SK-N-SH treated with all-trans-retinoic acid at 6 μM for 48 hours (cell line): ENCODE results near the gene PLPP7.

Experiments used
- ATAC-seq: fragments of 200-7000 bp; cut with Tn5 transposase; 3 replicates; pipeline ENCODE4 v1.9.1; 2020; ENCODE audit warnings: mild to moderate bottlenecking, moderate library complexity
- ARNTL ChIP-seq: fragments of 450-650 bp; formaldehyde crosslinking; IDR thresholded peaks from 2 replicates; pipeline ENCODE4 v1.5.0; 2020; ENCODE audit warnings: low read depth, mild to moderate bottlenecking, moderate library complexity, borderline replicate concordance
- CSDC2 ChIP-seq: fragments of 250-450 bp; sonication (Bioruptor Pico); IDR thresholded peaks from 2 replicates; pipeline ENCODE4 v1.5.0; 2020; ENCODE audit warnings: mild to moderate bottlenecking, moderate library complexity
- ESRRG ChIP-seq: fragments of 250-450 bp; sonication (Bioruptor Pico); IDR thresholded peaks from 2 replicates; pipeline ENCODE4 v1.6.1; 2021; ENCODE audit warnings: mild to moderate bottlenecking
- GLIS3 ChIP-seq: fragments of 250-450 bp; sonication (Bioruptor Pico); IDR thresholded peaks from 2 replicates; pipeline ENCODE4 v1.5.0; 2020; ENCODE audit warnings: mild to moderate bottlenecking, moderate library complexity
- ISL1 ChIP-seq: fragments of 250-450 bp; sonication (Bioruptor Pico); IDR thresholded peaks from 2 replicates; pipeline ENCODE4 v2.1.2; 2022; ENCODE audit warnings: mild to moderate bottlenecking, moderate library complexity
- OSR1 ChIP-seq: fragments of 250-450 bp; sonication (Bioruptor Pico); IDR thresholded peaks from 2 replicates; pipeline ENCODE4 v1.8.0; 2022; ENCODE audit warnings: moderate library complexity, mild to moderate bottlenecking, inconsistent platforms
- PPARA ChIP-seq: fragments of 250-450 bp; sonication (Bioruptor Pico); IDR thresholded peaks from 2 replicates; pipeline ENCODE4 v1.5.0; 2020; ENCODE audit warnings: mild to moderate bottlenecking, borderline replicate concordance
- RARB ChIP-seq: fragments of 250-450 bp; sonication (Bioruptor Pico); IDR thresholded peaks from 2 replicates; pipeline ENCODE4 v1.8.0; 2021; ENCODE audit warnings: mild to moderate bottlenecking, moderate library complexity
- SNAI2 ChIP-seq: fragments of 250-450 bp; sonication (Bioruptor Pico); IDR thresholded peaks from 2 replicates; pipeline ENCODE4 v1.5.0; 2020; ENCODE audit warnings: mild to moderate bottlenecking, moderate library complexity
- TCF4 ChIP-seq: fragments of 250-450 bp; sonication (Bioruptor Pico); IDR thresholded peaks from 2 replicates; pipeline ENCODE4 v1.8.0; 2021; ENCODE audit warnings: mild to moderate bottlenecking, moderate library complexity, borderline replicate concordance
- TOX ChIP-seq: fragments of 250-450 bp; sonication (Bioruptor Pico); IDR thresholded peaks from 2 replicates; pipeline ENCODE4 v1.8.0; 2021; ENCODE audit warnings: mild to moderate bottlenecking, moderate library complexity, borderline replicate concordance
- ZC3H10 ChIP-seq: fragments of 250-450 bp; sonication (Bioruptor Pico); IDR thresholded peaks from 2 replicates; pipeline ENCODE4 v1.5.1; 2021; ENCODE audit warnings: mild to moderate bottlenecking, moderate library complexity
- ZFP3 ChIP-seq: fragments of 250-450 bp; sonication (Bioruptor Pico); IDR thresholded peaks from 2 replicates; pipeline ENCODE4 v1.5.0; 2020; ENCODE audit warnings: mild to moderate bottlenecking, moderate library complexity
- ZFP30 ChIP-seq: fragments of 450-650 bp; formaldehyde crosslinking; IDR thresholded peaks from 2 replicates; pipeline ENCODE4 v1.5.0; 2022; ENCODE audit warnings: mild to moderate bottlenecking, moderate library complexity
- ZNF565 ChIP-seq: fragments of 450-650 bp; formaldehyde crosslinking; conservative IDR thresholded peaks from 2 replicates; pipeline ENCODE4 v1.5.0; 2020; ENCODE audit warnings: low read depth, mild to moderate bottlenecking, moderate library complexity
- ZNF70 ChIP-seq: fragments of 450-650 bp; formaldehyde crosslinking; IDR thresholded peaks from 2 replicates; pipeline ENCODE4 v1.5.0; 2020; ENCODE audit warnings: mild to moderate bottlenecking, moderate library complexity
- ZNF8 ChIP-seq: fragments of 450-650 bp; formaldehyde crosslinking; IDR thresholded peaks from 2 replicates; pipeline ENCODE4 v1.5.0; 2020; ENCODE audit warnings: mild to moderate bottlenecking, moderate library complexity
- TF ChIP-seq, protein P1 (sequence below): fragments of 250-450 bp; sonication (Bioruptor Pico); IDR thresholded peaks from 2 replicates; pipeline ENCODE4 v1.8.0; 2021; ENCODE audit warnings: low read depth, mild to moderate bottlenecking, moderate library complexity, borderline replicate concordance
- TF ChIP-seq, protein P2 (sequence below): fragments of 250-450 bp; sonication (Bioruptor Pico); IDR thresholded peaks from 2 replicates; pipeline ENCODE4 v1.5.1; 2021; ENCODE audit warnings: mild to moderate bottlenecking, moderate library complexity
- TF ChIP-seq, protein P3 (sequence below): fragments of 250-450 bp; sonication (Bioruptor Pico); IDR thresholded peaks from 2 replicates; pipeline ENCODE4 v1.5.0; 2020; ENCODE audit warnings: mild to moderate bottlenecking, moderate library complexity

PLPP7 gene

DNA sequence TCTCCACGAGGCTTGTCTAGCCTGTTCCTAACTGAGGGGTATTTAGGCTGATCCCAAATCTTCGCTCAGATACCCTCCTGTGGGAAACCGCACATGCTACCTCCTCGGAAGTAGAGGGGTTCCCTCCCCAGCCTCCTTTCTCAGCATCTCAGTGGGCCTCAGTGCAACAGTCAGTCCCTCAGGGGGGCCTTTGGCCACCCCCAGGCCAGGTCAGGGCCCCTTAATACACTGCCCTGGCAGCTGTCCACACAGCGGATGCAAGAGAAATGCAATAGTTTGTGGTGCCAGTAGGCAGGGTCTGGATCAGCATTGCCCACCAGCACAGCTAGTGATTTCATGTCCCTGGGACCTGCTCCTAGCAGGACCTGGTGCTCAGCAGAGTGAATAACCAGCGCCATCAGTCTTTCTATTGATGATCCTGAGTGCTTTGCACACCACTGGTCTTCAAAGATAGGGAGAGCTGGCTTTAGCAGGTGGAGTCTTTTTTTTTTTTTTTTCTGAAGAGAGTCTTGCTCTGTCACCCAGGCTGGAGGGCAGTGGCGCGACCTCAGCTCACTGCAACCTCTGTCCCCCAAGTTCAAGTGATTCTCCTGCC, 7.5 kb downstream of the PLPP7 start (continued):
- no peak for TF ChIP-seq PPARA
- no peak for TF ChIP-seq TCF4 (CRISPR knock-in tag)
- TF ChIP-seq OSR1 (CRISPR knock-in tag) = no peak
- TF ChIP-seq, protein P1, sequence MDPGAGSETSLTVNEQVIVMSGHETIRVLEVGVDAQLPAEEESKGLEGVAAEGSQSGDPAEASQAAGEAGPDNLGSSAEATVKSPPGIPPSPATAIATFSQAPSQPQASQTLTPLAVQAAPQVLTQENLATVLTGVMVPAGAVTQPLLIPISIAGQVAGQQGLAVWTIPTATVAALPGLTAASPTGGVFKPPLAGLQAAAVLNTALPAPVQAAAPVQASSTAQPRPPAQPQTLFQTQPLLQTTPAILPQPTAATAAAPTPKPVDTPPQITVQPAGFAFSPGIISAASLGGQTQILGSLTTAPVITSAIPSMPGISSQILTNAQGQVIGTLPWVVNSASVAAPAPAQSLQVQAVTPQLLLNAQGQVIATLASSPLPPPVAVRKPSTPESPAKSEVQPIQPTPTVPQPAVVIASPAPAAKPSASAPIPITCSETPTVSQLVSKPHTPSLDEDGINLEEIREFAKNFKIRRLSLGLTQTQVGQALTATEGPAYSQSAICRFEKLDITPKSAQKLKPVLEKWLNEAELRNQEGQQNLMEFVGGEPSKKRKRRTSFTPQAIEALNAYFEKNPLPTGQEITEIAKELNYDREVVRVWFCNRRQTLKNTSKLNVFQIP (CRISPR knock-in tag) = no peak
- TF ChIP-seq, all 23 proteins: peak for 0

DNA sequence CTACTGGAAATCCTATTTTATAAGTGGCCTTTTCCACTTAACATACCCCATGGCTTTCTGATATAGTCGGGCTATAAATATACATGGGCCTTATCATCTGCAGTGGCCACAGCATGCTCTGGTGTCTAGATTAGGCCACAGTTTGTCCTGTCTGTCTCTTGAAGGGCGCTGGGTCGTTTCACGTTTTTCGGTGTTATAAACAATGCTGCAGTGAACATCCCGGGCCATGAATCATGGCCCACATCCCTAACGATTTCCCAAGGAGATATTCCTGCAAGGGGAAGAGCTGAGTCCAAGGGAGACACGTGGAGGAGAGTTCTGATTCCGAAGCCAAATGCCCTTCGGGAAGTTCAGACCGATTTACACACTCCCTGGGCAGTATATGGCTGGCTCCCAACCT, 8.4 kb downstream of the PLPP7 start:
- no peak for TF ChIP-seq ZFP3
- no peak for TF ChIP-seq ZNF70 (CRISPR knock-in tag)
- TF ChIP-seq, protein P2, sequence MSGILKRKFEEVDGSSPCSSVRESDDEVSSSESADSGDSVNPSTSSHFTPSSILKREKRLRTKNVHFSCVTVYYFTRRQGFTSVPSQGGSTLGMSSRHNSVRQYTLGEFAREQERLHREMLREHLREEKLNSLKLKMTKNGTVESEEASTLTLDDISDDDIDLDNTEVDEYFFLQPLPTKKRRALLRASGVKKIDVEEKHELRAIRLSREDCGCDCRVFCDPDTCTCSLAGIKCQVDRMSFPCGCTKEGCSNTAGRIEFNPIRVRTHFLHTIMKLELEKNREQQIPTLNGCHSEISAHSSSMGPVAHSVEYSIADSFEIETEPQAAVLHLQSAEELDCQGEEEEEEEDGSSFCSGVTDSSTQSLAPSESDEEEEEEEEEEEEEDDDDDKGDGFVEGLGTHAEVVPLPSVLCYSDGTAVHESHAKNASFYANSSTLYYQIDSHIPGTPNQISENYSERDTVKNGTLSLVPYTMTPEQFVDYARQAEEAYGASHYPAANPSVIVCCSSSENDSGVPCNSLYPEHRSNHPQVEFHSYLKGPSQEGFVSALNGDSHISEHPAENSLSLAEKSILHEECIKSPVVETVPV (CRISPR knock-in tag) = no peak
- TF ChIP-seq ZC3H10 = no peak
- no peak for TF ChIP-seq GLIS3 (CRISPR knock-in tag)
- TF ChIP-seq ISL1 (CRISPR knock-in tag) = no peak
- TF ChIP-seq TCF4 (CRISPR knock-in tag) = no peak
- TF ChIP-seq CSDC2 = no peak
- TF ChIP-seq, protein P3, sequence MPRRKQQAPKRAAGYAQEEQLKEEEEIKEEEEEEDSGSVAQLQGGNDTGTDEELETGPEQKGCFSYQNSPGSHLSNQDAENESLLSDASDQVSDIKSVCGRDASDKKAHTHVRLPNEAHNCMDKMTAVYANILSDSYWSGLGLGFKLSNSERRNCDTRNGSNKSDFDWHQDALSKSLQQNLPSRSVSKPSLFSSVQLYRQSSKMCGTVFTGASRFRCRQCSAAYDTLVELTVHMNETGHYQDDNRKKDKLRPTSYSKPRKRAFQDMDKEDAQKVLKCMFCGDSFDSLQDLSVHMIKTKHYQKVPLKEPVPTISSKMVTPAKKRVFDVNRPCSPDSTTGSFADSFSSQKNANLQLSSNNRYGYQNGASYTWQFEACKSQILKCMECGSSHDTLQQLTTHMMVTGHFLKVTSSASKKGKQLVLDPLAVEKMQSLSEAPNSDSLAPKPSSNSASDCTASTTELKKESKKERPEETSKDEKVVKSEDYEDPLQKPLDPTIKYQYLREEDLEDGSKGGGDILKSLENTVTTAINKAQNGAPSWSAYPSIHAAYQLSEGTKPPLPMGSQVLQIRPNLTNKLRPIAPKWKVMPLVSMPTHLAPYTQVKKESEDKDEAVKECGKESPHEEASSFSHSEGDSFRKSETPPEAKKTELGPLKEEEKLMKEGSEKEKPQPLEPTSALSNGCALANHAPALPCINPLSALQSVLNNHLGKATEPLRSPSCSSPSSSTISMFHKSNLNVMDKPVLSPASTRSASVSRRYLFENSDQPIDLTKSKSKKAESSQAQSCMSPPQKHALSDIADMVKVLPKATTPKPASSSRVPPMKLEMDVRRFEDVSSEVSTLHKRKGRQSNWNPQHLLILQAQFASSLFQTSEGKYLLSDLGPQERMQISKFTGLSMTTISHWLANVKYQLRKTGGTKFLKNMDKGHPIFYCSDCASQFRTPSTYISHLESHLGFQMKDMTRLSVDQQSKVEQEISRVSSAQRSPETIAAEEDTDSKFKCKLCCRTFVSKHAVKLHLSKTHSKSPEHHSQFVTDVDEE (CRISPR knock-in tag) = no peak
- ATAC-seq = no peak

DNA sequence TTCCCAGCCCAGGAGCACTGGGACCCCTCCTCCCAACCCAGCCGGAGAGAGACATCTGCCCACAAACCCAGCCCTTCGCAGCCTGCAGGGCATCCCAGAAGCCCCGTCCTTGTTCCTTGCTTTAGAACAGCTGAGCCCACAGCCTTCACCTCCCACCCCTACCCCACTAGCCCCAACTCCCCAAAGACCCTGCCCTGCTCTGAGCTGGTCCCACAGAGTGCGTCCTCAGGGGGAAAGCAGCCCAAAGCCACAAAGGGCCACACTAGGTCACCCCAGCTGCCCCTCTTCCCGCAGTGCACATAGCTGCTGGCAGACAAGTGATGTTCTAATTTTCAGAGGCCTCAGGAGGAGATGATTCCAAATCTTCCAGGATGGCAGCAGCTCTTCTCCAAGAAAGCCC, 8.8 kb downstream of the PLPP7 start:
- ATAC-seq = no peak
- TF ChIP-seq ZC3H10 (no peak), ZFP3 (no peak), CSDC2 (no peak), OSR1 (CRISPR knock-in tag) (no peak), ISL1 (CRISPR knock-in tag) (no peak), ZNF70 (CRISPR knock-in tag) (no peak), GLIS3 (CRISPR knock-in tag) (no peak), ZNF565 (no peak), RARB (CRISPR knock-in tag) (no peak), ZFP30 (no peak), PPARA (no peak), TOX (CRISPR knock-in tag) (no peak), ZNF8 (CRISPR knock-in tag) (no peak), ARNTL (CRISPR knock-in tag) (no peak), SNAI2 (CRISPR knock-in tag) (no peak), ESRRG (CRISPR knock-in tag) (no peak), TCF4 (CRISPR knock-in tag) (no peak)
- TF ChIP-seq, protein P1 (CRISPR knock-in tag) = no peak
- TF ChIP-seq, protein P2 (CRISPR knock-in tag) = no peak
- TF ChIP-seq, protein P3 (CRISPR knock-in tag) = no peak
